Skeletal muscle tissue (tissue), 4 donors: Measurements from ENCODE around the gene DOK6. TPM values are rescaled to one million over a fixed set of nuclear protein-coding genes. Genes with fewer than 3 reads are reported as not detected.

ENCODE experiments used
- H3K27ac ChIP-seq: one replicate; pipeline ENCODE4 v1.7.0; 2013; ENCODE audit warnings: mild to moderate bottlenecking, low read depth, low read length, inconsistent platforms
- H3K27me3 ChIP-seq, 3 donors: one replicate each; pipeline ENCODE4 v1.7.0; 2013; ENCODE audit warnings: low read length in 3 of 3; ENCODE audit not compliant: control insufficient read depth in 3 of 3, insufficient read depth in 3 of 3
- H3K36me3 ChIP-seq, 3 donors: one replicate each; pipeline ENCODE4 v1.7.0; 2013; ENCODE audit warnings: low read length in 3 of 3; ENCODE audit not compliant: control insufficient read depth in 3 of 3, insufficient read depth in 3 of 3
- H3K4me1 ChIP-seq, 3 donors: one replicate each; pipeline ENCODE4 v1.7.0; 2013; ENCODE audit warnings: low read length in 3 of 3, mild to moderate bottlenecking in 3 of 3; ENCODE audit not compliant: control insufficient read depth in 3 of 3, insufficient read depth in 3 of 3
- H3K4me3 ChIP-seq, 3 donors: one replicate each; pipeline ENCODE4 v1.7.0; 2013; ENCODE audit warnings: low read length in 3 of 3
- H3K9ac ChIP-seq, 3 donors: one replicate each; pipeline ENCODE4 v1.7.0; 2013; ENCODE audit warnings: low read length in 3 of 3, mild to moderate bottlenecking in 3 of 3, moderate library complexity in 2 of 3, low read depth in 1 of 3
- H3K9me3 ChIP-seq, 3 donors: one replicate each; pipeline ENCODE4 v1.7.0; 2013; ENCODE audit warnings: low read length in 3 of 3; ENCODE audit not compliant: control insufficient read depth in 3 of 3
- total RNA-seq: library from RNA; depleted of rRNA; stranded (reverse); fragments of >200 nt; gene quantifications from one replicate; pipeline ENCODE4 v1.2.3, GENCODE V29; 2014
- donor health status: Osteomylitis.

Gene DOK6
- total RNA-seq, 1 donor from 2014 or later: 3.1 TPM

GRCh38 chr18:69383186-69383585 is 17.5 kb upstream of the DOK6 start:
- H3K9me3 ChIP-seq: no peaks in the 10 kb centered on the region
- H3K9ac ChIP-seq: no peak overlapping the region
- H3K36me3 ChIP-seq: no peaks in the 10 kb centered on the region
- H3K4me3 ChIP-seq: no peak overlapping the region
- no peaks in the 10 kb centered on the region for H3K4me1 ChIP-seq
- H3K27ac ChIP-seq: no peak overlapping the region
- H3K27me3 ChIP-seq: no peaks in the 10 kb centered on the region

DNA sequence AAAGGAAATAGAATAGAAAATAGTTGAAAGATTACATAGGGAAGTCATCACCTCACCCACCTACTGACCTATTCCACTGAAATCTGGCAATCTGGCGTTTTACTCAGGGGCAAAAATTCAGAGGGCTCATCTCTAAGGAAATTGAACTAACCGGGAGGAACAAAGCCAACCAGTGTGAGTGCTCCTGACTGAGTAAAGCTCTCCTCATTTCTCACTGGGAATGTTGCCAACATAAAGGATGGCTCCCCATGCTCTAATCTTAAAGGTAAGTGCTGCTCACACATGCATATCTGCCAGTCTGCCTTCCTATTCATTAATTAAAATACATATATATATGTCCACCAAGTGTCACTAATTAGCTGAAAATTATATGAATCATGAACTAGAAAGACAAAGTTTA is 13.5 kb upstream of the DOK6 start:
- no peaks in the 10 kb centered on the region for H3K36me3 ChIP-seq
- no peak overlapping the region for H3K27ac ChIP-seq
- no peak overlapping the region for H3K4me3 ChIP-seq
- no peak overlapping the region for H3K9ac ChIP-seq
- no peaks in the 10 kb centered on the region for H3K9me3 ChIP-seq
- no peaks in the 10 kb centered on the region for H3K27me3 ChIP-seq
- no peaks in the 10 kb centered on the region for H3K4me1 ChIP-seq

- Histone ChIP-seq H3K36me3 (no peaks in the 10 kb centered on the region), H3K9ac (no peak overlapping the region), H3K4me1 (no peaks in the 10 kb centered on the region), H3K27me3 (no peaks in the 10 kb centered on the region), H3K4me3 (no peak overlapping the region), H3K27ac (no peak overlapping the region), H3K9me3 (no peaks in the 10 kb centered on the region)
These were observed 12.5 kb upstream of the DOK6 start for GRCh38 chr18:69388222-69388621.

GRCh38 chr18:69397096-69397495 is 3.6 kb upstream of the DOK6 start:
- no peak overlapping the region for H3K27ac ChIP-seq
- H3K4me3 ChIP-seq: no peak overlapping the region
- no peak overlapping the region for H3K9ac ChIP-seq

GRCh38 chr18:69399253-69399652 is 1.4 kb upstream of the DOK6 start:
- Histone ChIP-seq H3K9me3 (no peaks in the 10 kb centered on the region), H3K27ac (no peak overlapping the region), H3K4me1 (peaks cover 6 to 14% (median 13%) of the 10 kb centered on the region in 3 donors), H3K9ac (no peak overlapping the region), H3K4me3 (no peak overlapping the region), H3K36me3 (no peaks in the 10 kb centered on the region), H3K27me3 (peaks cover 20 to 32% (median 27%) of the 10 kb centered on the region in 3 donors)

More at GRCh38 chr18:69397096-69397495, 3.6 kb upstream of the DOK6 start:
- Histone ChIP-seq H3K9me3 (no peaks in the 10 kb centered on the region), H3K4me1 (peaks cover 6 to 13% (median 12%) of the 10 kb centered on the region in 3 donors), H3K36me3 (no peaks in the 10 kb centered on the region), H3K27me3 (peaks cover 9 to 20% (median 15%) of the 10 kb centered on the region in 3 donors)

DNA sequence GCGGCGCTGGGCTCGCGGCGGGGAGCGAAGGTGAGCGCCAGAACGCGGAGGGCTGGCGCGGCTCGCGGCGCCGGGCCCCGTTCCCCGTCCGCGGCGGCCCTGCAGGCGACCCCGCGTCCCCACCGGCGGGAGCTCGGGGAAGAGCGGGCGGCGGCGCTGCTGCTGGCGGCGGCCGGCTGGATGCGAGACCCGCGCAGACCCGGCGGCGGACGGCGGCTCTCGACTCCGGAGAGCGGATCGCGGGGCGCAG is 213 bp downstream of the DOK6 start:
- Histone ChIP-seq H3K9ac (peak overlapping the region in 1 of 3 donors; percentile 25), H3K36me3 (no peaks in the 10 kb centered on the region), H3K4me3 (peak overlapping the region; percentile 58 to 67 (median 66)), H3K27me3 (peaks cover 26 to 32% (median 27%) of the 10 kb centered on the region in 3 donors), H3K4me1 (peaks cover 6 to 14% (median 13%) of the 10 kb centered on the region in 3 donors), H3K27ac (no peak overlapping the region), H3K9me3 (no peaks in the 10 kb centered on the region)

- Histone ChIP-seq H3K4me1 (peaks cover 6 to 14% (median 13%) of the 10 kb centered on the region in 3 donors), H3K9me3 (no peaks in the 10 kb centered on the region), H3K9ac (peak overlapping the region in 1 of 3 donors; percentile 25), H3K27ac (no peak overlapping the region), H3K27me3 (peaks cover 26 to 32% (median 27%) of the 10 kb centered on the region in 3 donors), H3K4me3 (peak overlapping the region; percentile 58 to 67 (median 66)), H3K36me3 (no peaks in the 10 kb centered on the region)
These were observed 711 bp downstream of the DOK6 start for GRCh38 chr18:69401226-69401971.

DNA sequence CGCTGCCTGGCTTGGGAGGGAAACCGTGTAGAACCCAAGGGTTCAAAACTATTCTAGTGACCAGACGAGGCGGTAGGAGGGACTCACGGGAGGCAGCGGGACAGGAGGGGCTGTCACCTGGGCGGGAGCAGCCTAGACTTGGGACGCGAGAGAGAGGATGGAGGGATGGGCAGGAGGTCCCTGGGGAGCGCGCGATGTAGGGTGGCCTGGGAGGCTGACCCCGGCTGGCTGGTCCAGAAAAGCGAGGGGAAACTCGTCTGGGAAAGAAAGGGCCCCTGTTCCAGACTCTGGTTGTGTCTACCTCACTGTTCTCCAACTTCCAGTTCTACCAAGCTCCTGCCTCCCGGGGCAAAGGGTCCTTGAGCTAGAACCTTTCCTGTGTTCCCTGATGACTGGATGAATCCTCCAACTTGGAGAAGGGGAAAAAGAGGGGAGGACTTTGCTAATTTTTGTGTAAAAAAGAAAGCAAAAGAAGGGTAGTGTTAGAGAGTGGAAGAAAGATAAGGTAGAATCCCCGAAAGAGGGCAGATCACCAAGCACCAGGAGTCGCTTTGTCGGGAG is 1.4 kb downstream of the DOK6 start:
- Histone ChIP-seq H3K4me1 (peaks cover 6 to 14% (median 13%) of the 10 kb centered on the region in 3 donors), H3K36me3 (no peaks in the 10 kb centered on the region), H3K27ac (no peak overlapping the region), H3K9ac (no peak overlapping the region), H3K4me3 (peak overlapping the region; percentile 58 to 67 (median 66)), H3K27me3 (peaks cover 26 to 32% (median 27%) of the 10 kb centered on the region in 3 donors), H3K9me3 (no peaks in the 10 kb centered on the region)

- Histone ChIP-seq H3K36me3 (no peaks in the 10 kb centered on the region), H3K9ac (no peak overlapping the region), H3K27ac (no peak overlapping the region), H3K9me3 (no peaks in the 10 kb centered on the region), H3K4me1 (peaks cover 6 to 14% (median 13%) of the 10 kb centered on the region in 3 donors), H3K27me3 (peaks cover 26 to 32% (median 27%) of the 10 kb centered on the region in 3 donors), H3K4me3 (peak overlapping the region in 2 of 3 donors; percentile 6 to 7)
These were observed 1.9 kb downstream of the DOK6 start for GRCh38 chr18:69402533-69402989.

GRCh38 chr18:69408522-69408921 is 7.8 kb downstream of the DOK6 start:
- no peaks in the 10 kb centered on the region for H3K36me3 ChIP-seq
- no peak overlapping the region for H3K9ac ChIP-seq
- H3K4me1 ChIP-seq: no peaks in the 10 kb centered on the region
- no peaks in the 10 kb centered on the region for H3K9me3 ChIP-seq
- no peak overlapping the region for H3K27ac ChIP-seq
- H3K27me3 ChIP-seq: peaks cover 0 to 6% (median 0%) of the 10 kb centered on the region in 3 donors
- no peak overlapping the region for H3K4me3 ChIP-seq
